Muscle layer of colon (tissue), 2 donors: ENCODE results near the gene NCEH1.

Source experiments
- H3K27ac ChIP-seq: one replicate; pipeline ENCODE4 v1.7.0; 2013; ENCODE audit warnings: low read depth, mild to moderate bottlenecking, low read length, moderate library complexity
- H3K27me3 ChIP-seq, 2 donors: one replicate each; pipeline ENCODE4 v1.7.0; 2013; ENCODE audit warnings: low read length in 2 of 2, mild to moderate bottlenecking in 2 of 2; ENCODE audit not compliant: insufficient read depth in 2 of 2, control insufficient read depth in 1 of 2
- H3K36me3 ChIP-seq: one replicate; pipeline ENCODE4 v1.7.0; 2013; ENCODE audit warnings: mild to moderate bottlenecking, low read length; ENCODE audit not compliant: insufficient read depth
- H3K4me1 ChIP-seq: one replicate; pipeline ENCODE4 v1.7.0; 2013; ENCODE audit warnings: mild to moderate bottlenecking, low read length; ENCODE audit not compliant: insufficient read depth
- H3K4me3 ChIP-seq, 2 donors: one replicate each; pipeline ENCODE4 v1.7.0; 2013; ENCODE audit warnings: low read length in 2 of 2, low read depth in 1 of 2, mild to moderate bottlenecking in 1 of 2, moderate library complexity in 1 of 2
- H3K9ac ChIP-seq: one replicate; pipeline ENCODE4 v1.7.0; 2013; ENCODE audit warnings: low read length
- H3K9me3 ChIP-seq: one replicate; pipeline ENCODE4 v1.7.0; 2013; ENCODE audit warnings: mild to moderate bottlenecking, low read length
- donor health status: abdominal sarcoma.
- donor health status: Adenocarcinoma of cecum.

NCEH1 gene

GRCh38 chr3:172585954-172586353 is 124.9 kb downstream of the NCEH1 start:
- no peak overlapping the region for H3K9ac ChIP-seq
- H3K27ac ChIP-seq, result no peak overlapping the region
- no peaks in the 10 kb centered on the region for H3K36me3 ChIP-seq
- no peak overlapping the region for H3K4me3 ChIP-seq
- H3K9me3 ChIP-seq, result no peaks in the 10 kb centered on the region
- no peaks in the 10 kb centered on the region for H3K27me3 ChIP-seq
- H3K4me1 ChIP-seq, result peaks cover 6% of the 10 kb centered on the region

GRCh38 chr3:172582712-172583111 is 128.2 kb downstream of the NCEH1 start:
- H3K27ac ChIP-seq, result no peak overlapping the region

GRCh38 chr3:172581757-172582166 is 129.1 kb downstream of the NCEH1 start:
- no peaks in the 10 kb centered on the region for H3K9me3 ChIP-seq
- H3K27me3 ChIP-seq, result no peaks in the 10 kb centered on the region
- no peak overlapping the region for H3K4me3 ChIP-seq
- no peaks in the 10 kb centered on the region for H3K36me3 ChIP-seq
- no peak overlapping the region for H3K27ac ChIP-seq
- H3K4me1 ChIP-seq, result peaks cover 3% of the 10 kb centered on the region
- no peak overlapping the region for H3K9ac ChIP-seq

More at GRCh38 chr3:172582712-172583111, 128.2 kb downstream of the NCEH1 start:
- Histone ChIP-seq H3K36me3 (no peaks in the 10 kb centered on the region), H3K9me3 (no peaks in the 10 kb centered on the region), H3K4me1 (peaks cover 6% of the 10 kb centered on the region), H3K4me3 (no peak overlapping the region), H3K27me3 (no peaks in the 10 kb centered on the region), H3K9ac (no peak overlapping the region)

GRCh38 chr3:172580680-172581401 is 130.0 kb downstream of the NCEH1 start:
- Histone ChIP-seq H3K9me3 (no peaks in the 10 kb centered on the region), H3K9ac (no peak overlapping the region), H3K27me3 (no peaks in the 10 kb centered on the region), H3K27ac (no peak overlapping the region), H3K4me1 (no peaks in the 10 kb centered on the region), H3K36me3 (no peaks in the 10 kb centered on the region), H3K4me3 (no peak overlapping the region)
